ENCODE results near the gene RASSF5. TPM values are rescaled to one million over a fixed set of nuclear protein-coding genes. Genes with fewer than 3 reads are reported as not detected.
"Not testable (repeated sequence)": the region's sequence is repeated elsewhere in the genome, so short reads cannot be mapped to it uniquely, and the experiment has no call there.

Gene RASSF5
- total RNA-seq, 1 donor from 2014 or later = 0.35 TPM

DNA sequence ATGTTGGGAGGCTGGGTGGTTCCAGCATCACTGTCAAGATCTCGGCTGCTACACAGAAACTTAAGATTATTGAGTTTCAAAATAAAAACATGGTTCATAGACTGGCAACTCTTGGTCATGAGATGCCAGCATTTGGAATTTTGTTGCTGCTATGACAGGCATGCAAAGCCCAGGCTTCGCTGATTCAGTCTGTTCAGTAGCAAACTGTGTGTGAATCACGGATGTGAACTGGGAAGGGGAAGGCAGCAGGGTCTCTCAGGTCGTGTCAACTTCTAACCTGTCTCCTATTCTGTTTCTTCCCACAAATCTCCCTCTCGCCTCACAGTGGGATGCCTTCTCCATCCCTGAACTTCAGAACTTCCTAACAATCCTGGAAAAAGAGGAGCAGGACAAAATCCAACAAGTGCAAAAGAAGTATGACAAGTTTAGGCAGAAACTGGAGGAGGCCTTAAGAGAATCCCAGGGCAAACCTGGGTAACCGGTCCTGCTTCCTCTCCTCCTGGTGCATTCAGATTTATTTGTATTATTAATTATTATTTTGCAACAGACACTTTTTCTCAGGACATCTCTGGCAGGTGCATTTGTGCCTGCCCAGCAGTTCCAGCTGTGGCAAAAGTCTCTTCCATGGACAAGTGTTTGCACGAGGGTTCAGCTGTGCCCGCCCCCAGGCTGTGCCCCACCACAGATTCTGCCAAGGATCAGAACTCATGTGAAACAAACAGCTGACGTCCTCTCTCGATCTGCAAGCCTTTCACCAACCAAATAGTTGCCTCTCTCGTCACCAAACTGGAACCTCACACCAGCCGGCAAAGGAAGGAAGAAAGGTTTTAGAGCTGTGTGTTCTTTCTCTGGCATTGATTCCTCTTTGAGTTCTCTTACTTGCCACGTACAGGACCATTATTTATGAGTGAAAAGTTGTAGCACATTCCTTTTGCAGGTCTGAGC is 79.4 kb downstream of the RASSF5 start:
- DNase-seq (ENCODE audit: low read depth) = no peak

DNA sequence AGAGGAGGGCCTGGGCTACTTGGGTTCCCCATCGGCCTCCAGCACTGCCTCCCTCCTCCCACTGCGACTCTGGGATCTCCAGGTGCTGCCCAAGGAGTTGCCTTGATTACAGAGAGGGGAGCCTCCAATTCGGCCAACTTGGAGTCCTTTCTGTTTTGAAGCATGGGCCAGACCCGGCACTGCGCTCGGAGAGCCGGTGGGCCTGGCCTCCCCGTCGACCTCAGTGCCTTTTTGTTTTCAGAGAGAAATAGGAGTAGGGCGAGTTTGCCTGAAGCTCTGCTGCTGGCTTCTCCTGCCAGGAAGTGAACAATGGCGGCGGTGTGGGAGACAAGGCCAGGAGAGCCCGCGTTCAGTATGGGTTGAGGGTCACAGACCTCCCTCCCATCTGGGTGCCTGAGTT is 80.6 kb downstream of the RASSF5 start:
- DNase-seq (ENCODE audit: low read depth) = no peak

- DNase-seq (ENCODE audit: low read depth) = no peak
Observed at GRCh38 chr1:206588492-206588891, 81.2 kb downstream of the RASSF5 start.

GRCh38 chr1:206589206-206589605 is 81.9 kb downstream of the RASSF5 start:
- peak; percentile 87 for DNase-seq (ENCODE audit: low read depth)

GRCh38 chr1:206590025-206590758 is 82.9 kb downstream of the RASSF5 start:
- DNase-seq (ENCODE audit: low read depth) = peak; percentile 75

GRCh38 chr1:206591226-206591625 is 83.9 kb downstream of the RASSF5 start:
- DNase-seq (ENCODE audit: low read depth) = no peak

- no peak for DNase-seq (ENCODE audit: low read depth)
Observed at GRCh38 chr1:206591696-206592095, 84.4 kb downstream of the RASSF5 start.

DNA sequence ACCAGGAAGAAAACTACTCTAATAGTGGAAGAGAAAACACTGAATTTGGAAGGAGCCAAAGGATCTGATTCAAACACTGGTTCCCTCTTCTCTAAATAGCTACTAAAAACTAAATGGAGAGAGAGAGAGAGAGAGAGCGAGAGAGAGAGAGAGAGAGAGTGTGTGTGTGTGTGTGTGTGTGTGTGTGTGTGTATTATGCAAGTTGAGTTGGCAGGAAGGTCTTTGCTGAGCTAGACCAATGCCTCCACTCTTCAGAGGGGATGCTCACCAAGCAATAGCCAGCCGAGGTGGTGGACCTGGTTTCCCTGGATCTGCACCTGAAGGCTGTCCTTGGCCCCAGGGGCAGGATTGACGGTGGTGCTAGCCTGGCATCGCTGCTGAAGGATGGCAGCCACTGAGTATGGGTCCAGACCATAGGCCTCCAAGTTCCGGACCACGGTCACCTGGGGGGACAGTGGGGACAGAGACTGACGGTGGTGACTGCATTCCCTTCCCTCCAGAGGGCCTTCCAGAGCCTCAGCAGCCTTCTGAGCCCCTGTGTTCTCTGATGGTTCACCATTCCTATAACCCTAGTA is 86.1 kb downstream of the RASSF5 start:
- no peak for DNase-seq (ENCODE audit: low read depth)

DNA sequence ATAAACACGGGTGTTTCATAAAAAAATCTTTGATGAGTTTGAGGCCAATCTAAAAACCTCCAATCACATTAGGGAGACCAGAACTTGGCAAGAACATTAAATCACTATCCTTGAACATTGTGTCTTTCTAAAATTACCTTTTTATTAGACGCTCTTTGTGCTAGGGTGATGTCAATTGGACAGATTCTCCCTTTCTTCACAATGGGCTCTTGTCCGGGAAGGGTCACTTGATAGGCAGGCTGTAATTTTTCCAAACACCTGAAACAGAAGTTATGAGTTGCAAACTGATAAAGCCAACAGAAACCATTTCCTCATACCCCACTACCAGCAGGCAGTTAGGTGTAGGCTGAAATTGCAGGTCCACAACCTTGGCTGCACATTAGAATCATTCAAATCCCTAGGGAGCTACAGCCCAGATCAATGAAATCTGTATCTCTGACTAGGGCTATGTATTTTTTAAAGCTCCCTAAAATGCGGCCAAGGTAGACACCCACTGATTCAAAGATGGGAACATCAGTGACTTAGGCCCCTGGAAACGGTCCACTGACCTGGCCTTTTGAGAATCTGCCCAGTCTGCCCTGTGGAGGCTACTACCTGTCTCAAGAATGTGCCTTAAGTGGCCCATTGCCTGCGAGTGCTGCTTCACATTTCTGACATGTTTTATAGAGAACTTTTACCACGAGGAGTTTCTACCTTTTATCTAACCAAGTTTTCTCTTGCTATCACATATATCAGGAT is 88.4 kb downstream of the RASSF5 start:
- DNase-seq (ENCODE audit: low read depth) = no peak

- no peak for DNase-seq (ENCODE audit: low read depth)
Observed at GRCh38 chr1:206596319-206596666, 89.0 kb downstream of the RASSF5 start.

GRCh38 chr1:206600527-206600926 is 93.2 kb downstream of the RASSF5 start:
- peak; percentile 11 for DNase-seq (ENCODE audit: low read depth)

GRCh38 chr1:206604861-206605260 is 97.5 kb downstream of the RASSF5 start:
- no peak for DNase-seq (ENCODE audit: low read depth)

DNA sequence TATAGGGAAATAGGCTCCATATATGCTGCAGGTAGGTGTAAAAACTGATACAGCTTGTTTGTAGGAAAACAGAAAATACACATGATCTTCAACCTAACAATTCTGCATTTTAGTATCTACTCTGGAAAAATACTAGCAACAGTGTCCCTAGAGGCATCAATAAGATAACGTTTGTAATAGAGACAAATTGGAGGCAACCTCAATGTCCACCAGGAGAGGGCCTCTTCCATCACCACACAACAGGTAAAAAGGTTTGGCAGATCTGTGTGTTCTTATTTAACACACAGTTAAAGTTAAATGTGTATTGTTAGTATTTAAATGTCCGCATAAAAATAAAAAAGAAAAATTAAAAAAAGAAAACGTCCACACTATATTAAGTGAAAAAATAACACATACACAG is 99.5 kb downstream of the RASSF5 start:
- peak; percentile 51 for DNase-seq (ENCODE audit: low read depth)

- peak; percentile 31 for DNase-seq (ENCODE audit: low read depth)
Observed at GRCh38 chr1:206608108-206608698, 100.9 kb downstream of the RASSF5 start.

DNA sequence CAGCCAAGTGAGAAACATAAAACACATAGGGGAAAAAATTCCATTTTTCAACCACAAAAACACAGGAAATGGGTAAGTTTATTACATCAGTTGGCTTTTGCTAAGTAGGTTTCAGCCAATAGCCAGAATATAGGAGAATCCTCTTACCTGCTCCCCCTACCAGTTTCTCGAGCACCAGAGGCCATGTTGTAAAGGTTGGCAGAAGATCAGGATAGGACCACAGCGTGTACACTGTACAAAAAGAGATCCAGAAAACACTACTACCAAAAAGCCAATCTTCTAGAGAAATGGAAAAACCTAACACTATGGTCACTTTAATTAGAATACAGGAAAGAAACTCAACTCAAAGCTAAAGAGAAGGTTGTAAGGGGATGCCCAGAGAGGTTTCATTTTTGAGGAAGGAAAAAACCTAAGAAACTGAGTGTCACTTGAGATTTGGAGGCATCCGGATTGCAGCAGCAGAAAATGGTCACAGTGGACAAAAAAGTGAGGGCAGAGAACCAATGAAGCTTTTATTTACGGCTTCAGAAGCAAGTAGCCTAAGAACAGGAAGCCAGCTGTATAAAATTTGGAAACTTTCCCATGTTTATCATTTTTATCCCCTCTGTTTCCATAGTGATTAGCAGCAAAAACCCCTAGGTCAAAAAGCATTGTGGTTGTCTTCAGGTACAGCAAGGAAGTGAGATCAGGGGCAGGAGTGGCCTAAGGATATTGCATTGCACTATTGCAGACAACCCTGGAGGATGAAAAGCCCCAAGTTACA is 102.1 kb downstream of the RASSF5 start:
- DNase-seq (ENCODE audit: low read depth) = no peak

DNA sequence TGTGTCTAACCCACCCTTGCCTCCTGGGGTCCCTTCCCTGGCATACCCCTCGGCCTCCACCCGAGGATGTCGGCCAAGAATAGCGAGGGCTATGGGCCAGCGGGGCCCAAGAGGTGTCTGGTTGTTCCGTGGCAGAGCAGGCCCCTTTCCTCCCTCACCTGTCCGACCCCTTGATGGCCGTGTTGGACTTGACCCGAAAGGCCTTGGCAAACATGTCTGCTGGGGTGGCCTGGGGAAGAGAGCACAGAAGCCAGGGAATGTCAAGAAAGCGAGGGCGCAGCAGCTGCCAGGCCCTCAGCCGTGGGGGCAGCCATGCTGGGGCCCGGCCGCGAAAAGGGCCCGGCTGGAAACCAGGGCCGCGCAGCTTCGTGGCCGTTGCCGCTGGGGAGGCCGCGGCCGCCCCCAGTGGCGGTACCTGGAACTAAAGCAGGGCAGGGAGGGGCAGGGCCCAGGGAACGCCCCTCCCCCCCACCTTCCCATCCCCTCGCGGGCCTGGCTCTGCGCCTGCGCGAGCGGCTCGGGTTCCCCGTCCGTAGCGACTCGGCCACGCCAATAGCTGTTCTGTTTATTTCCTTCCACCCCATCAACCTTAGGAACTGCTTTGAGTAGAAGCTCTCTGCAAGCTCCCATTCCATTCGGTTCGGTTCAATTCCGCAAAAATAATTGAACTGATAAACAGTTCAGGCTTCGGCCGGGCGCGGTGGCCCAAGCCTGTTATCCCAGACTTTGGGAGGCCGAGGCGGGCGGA is 105.0 kb downstream of the RASSF5 start, which contains the start of gene EIF2D:
Gene EIF2D (minus strand): TSS at position 337 of the 748 bp plus-strand sequence. CDS start 123 bp downstream, at position 214.
- peak; percentile 68 for DNase-seq (ENCODE audit: low read depth)

DNA sequence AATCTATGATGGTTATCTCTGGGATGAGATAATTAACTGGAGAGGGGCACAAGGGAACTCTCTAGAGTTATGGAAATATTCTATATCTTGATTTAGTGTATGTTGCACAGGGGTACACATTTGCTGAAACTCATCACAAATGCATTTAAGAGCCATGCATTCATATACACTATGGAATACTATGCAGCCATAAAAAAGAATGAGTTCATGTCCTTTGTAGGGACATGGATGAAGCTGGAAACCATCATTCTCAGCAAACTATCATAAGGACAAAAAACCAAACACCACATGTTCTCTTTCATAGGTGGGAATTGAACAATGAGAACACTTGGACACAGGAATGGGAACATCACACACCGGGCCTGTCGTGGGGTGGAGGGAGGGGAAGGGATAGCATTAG is 119.1 kb downstream of the RASSF5 start:
- not testable (repeated sequence) for DNase-seq (ENCODE audit: low read depth)

GRCh38 chr1:206628916-206629315 is 121.6 kb downstream of the RASSF5 start:
- DNase-seq (ENCODE audit: low read depth) = no peak

DNA sequence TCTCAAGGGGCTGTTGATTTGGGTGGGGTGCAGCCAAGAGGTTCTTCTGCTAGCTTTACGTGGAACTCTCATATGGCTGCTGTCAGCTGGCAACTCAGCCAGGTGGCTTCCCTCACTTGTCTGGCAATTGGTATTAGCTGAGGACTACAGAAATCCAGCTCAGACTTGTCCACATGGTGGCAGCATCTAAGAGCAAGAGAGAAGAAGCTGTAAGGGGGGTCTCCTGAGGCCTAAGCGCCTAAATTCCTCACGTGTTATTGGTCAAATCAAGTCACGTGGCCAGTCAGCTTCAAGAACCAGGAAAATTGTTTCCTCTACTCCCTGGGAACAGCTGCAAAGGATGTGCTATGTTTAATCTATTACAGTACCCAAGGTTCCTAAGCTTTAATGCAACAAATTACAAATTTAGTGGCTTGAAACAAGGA is 123.8 kb downstream of the RASSF5 start:
- peak; percentile 85 for DNase-seq (ENCODE audit: low read depth)

- DNase-seq (ENCODE audit: low read depth) = peak; percentile 83
Observed at GRCh38 chr1:206633708-206634121, 126.4 kb downstream of the RASSF5 start.
